ENCODE measurements around the gene PTGES3. TPM values are rescaled to one million over a fixed set of nuclear protein-coding genes. Genes with fewer than 3 reads are reported as not detected.

PTGES3 gene
- total and polyA plus RNA-seq, 10 of the 15 experiments (the other 5 are each of a cell fraction or from before 2014, with no cell fraction given) = 117 to 520 (median 175) TPM

DNA sequence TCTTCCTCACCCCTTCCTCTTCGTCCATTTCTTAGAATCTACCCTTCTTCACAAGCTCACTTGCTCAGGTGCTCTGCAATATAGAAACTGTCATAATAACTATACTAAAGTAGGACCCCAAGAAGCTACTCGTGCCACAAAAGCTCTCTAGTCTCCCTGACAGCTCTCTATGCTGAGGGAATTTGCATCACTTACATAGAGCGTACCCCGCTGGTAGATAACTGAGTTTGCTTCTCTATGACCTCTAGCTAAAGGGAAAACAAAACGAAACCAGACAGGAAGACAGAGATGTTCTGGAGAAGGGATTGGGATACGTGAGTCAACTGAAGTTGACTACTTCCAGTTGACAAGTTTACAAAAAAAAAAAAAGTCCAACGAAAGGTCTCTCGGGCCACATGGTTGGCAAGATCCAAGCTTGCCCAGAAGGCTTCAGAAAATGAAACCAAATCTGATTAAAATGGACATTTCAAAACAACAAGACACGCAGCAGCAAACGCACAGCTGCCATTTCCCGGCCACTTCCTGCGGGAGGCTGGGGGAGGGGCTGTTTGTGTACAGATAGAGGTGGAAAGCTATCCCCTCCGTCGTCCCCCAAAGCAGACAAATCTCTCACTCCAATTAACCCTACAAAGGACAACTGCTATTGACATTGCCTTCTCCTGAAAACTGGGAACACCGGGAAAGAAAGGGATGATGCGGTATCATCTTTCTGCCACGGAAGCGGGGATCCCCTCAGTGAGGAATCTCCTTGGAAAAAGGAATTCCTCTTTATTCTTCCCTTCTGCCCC is 59.2 kb downstream of the PTGES3 start (continued):
- TF ChIP-seq GABPA (IDR thresholded peaks at IDR 0.05; ENCODE audit: low read depth) (no peak), POLR2AphosphoS5 (IDR thresholded peaks at IDR 0.05; ENCODE audit: low read length) (no peak; the same call in 1 of the 2 replicates), SPI1 (IDR thresholded peaks at IDR 0.05; ENCODE audit: borderline replicate concordance, insufficient read depth, low read depth, low read length) (peak; percentile 17; the same call in 1 of the 2 replicates), POLR2A (IDR thresholded peaks at IDR 0.05; ENCODE audit: low read depth, low read length) (no peak), MYB (IDR thresholded peaks at IDR 0.05; ENCODE audit: borderline replicate concordance, low read depth, low read length) (no peak), FOS (IDR thresholded peaks at IDR 0.05; ENCODE audit: borderline replicate concordance, extremely low read depth, insufficient read length) (no peak), MYC (IDR thresholded peaks at IDR 0.05; ENCODE audit: insufficient read depth, insufficient read length, insufficient replicate concordance, low read length, severe bottlenecking) (no peak), SMAD1 (IDR thresholded peaks at IDR 0.05; ENCODE audit: low read depth, partially characterized antibody) (no peak), RCOR1 (conservative IDR thresholded peaks at IDR 0.05; ENCODE audit: low read depth, low read length) (no peak), TAF1 (IDR thresholded peaks at IDR 0.05; ENCODE audit: borderline replicate concordance, low read depth, low read length) (peak; percentile 42; the same call in 1 of the 2 replicates), ZBED1 (IDR thresholded peaks at IDR 0.05; ENCODE audit: borderline replicate concordance) (no peak), KDM1A (IDR thresholded peaks at IDR 0.05; ENCODE audit: borderline replicate concordance) (no peak), MEF2A (IDR thresholded peaks at IDR 0.05; ENCODE audit: insufficient read depth, low read depth, low read length) (no peak), BRCA1 (IDR thresholded peaks at IDR 0.05; ENCODE audit: low read depth, low read length) (no peak)
- TF ChIP-seq, protein P1, sequence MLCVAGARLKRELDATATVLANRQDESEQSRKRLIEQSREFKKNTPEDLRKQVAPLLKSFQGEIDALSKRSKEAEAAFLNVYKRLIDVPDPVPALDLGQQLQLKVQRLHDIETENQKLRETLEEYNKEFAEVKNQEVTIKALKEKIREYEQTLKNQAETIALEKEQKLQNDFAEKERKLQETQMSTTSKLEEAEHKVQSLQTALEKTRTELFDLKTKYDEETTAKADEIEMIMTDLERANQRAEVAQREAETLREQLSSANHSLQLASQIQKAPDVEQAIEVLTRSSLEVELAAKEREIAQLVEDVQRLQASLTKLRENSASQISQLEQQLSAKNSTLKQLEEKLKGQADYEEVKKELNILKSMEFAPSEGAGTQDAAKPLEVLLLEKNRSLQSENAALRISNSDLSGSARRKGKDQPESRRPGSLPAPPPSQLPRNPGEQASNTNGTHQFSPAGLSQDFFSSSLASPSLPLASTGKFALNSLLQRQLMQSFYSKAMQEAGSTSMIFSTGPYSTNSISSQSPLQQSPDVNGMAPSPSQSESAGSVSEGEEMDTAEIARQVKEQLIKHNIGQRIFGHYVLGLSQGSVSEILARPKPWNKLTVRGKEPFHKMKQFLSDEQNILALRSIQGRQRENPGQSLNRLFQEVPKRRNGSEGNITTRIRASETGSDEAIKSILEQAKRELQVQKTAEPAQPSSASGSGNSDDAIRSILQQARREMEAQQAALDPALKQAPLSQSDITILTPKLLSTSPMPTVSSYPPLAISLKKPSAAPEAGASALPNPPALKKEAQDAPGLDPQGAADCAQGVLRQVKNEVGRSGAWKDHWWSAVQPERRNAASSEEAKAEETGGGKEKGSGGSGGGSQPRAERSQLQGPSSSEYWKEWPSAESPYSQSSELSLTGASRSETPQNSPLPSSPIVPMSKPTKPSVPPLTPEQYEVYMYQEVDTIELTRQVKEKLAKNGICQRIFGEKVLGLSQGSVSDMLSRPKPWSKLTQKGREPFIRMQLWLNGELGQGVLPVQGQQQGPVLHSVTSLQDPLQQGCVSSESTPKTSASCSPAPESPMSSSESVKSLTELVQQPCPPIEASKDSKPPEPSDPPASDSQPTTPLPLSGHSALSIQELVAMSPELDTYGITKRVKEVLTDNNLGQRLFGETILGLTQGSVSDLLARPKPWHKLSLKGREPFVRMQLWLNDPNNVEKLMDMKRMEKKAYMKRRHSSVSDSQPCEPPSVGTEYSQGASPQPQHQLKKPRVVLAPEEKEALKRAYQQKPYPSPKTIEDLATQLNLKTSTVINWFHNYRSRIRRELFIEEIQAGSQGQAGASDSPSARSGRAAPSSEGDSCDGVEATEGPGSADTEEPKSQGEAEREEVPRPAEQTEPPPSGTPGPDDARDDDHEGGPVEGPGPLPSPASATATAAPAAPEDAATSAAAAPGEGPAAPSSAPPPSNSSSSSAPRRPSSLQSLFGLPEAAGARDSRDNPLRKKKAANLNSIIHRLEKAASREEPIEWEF (IDR thresholded peaks at IDR 0.05; ENCODE audit: insufficient replicate concordance, low read depth, low read length) = no peak
- TF ChIP-seq, protein P2, sequence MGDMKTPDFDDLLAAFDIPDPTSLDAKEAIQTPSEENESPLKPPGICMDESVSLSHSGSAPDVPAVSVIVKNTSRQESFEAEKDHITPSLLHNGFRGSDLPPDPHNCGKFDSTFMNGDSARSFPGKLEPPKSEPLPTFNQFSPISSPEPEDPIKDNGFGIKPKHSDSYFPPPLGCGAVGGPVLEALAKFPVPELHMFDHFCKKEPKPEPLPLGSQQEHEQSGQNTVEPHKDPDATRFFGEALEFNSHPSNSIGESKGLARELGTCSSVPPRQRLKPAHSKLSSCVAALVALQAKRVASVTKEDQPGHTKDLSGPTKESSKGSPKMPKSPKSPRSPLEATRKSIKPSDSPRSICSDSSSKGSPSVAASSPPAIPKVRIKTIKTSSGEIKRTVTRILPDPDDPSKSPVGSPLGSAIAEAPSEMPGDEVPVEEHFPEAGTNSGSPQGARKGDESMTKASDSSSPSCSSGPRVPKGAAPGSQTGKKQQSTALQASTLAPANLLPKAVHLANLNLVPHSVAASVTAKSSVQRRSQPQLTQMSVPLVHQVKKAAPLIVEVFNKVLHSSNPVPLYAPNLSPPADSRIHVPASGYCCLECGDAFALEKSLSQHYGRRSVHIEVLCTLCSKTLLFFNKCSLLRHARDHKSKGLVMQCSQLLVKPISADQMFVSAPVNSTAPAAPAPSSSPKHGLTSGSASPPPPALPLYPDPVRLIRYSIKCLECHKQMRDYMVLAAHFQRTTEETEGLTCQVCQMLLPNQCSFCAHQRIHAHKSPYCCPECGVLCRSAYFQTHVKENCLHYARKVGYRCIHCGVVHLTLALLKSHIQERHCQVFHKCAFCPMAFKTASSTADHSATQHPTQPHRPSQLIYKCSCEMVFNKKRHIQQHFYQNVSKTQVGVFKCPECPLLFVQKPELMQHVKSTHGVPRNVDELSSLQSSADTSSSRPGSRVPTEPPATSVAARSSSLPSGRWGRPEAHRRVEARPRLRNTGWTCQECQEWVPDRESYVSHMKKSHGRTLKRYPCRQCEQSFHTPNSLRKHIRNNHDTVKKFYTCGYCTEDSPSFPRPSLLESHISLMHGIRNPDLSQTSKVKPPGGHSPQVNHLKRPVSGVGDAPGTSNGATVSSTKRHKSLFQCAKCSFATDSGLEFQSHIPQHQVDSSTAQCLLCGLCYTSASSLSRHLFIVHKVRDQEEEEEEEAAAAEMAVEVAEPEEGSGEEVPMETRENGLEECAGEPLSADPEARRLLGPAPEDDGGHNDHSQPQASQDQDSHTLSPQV (IDR thresholded peaks at IDR 0.05) = no peak
- TF ChIP-seq, protein P3, sequence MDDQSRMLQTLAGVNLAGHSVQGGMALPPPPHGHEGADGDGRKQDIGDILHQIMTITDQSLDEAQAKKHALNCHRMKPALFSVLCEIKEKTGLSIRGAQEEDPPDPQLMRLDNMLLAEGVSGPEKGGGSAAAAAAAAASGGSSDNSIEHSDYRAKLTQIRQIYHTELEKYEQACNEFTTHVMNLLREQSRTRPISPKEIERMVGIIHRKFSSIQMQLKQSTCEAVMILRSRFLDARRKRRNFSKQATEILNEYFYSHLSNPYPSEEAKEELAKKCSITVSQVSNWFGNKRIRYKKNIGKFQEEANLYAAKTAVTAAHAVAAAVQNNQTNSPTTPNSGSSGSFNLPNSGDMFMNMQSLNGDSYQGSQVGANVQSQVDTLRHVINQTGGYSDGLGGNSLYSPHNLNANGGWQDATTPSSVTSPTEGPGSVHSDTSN (IDR thresholded peaks at IDR 0.05; ENCODE audit: insufficient replicate concordance, low read depth, low read length) = no peak
